Neural crest cell (in vitro differentiated cells): Measurements from ENCODE around the gene TDO2. TPM values are rescaled to one million over a fixed set of nuclear protein-coding genes. Genes with fewer than 3 reads are reported as not detected.
"Not testable (repeated sequence)": the region's sequence is repeated elsewhere in the genome, so short reads cannot be mapped to it uniquely, and the experiment has no call there.

ENCODE experiments used
- DNase-seq: peaks from one replicate; pipeline ENCODE4 v3.0.0; 2021; ENCODE audit warnings: low read depth, mixed read lengths, low spot score
- H3K27ac Mint-ChIP-seq: one replicate; pipeline ENCODE4 v1.8.0; 2021; ENCODE audit warnings: mild to moderate bottlenecking, mixed read lengths; ENCODE audit not compliant: unreplicated experiment
- H3K27me3 Mint-ChIP-seq: 2 replicates; pipeline ENCODE4 v1.8.0; 2021; ENCODE audit warnings: low read depth, mild to moderate bottlenecking, mixed read lengths
- H3K36me3 Mint-ChIP-seq: 2 replicates; pipeline ENCODE4 v1.8.0; 2021; ENCODE audit warnings: low read depth, mild to moderate bottlenecking, mixed read lengths
- H3K4me1 Mint-ChIP-seq: 2 replicates; pipeline ENCODE4 v1.8.0; 2021; ENCODE audit warnings: mixed read lengths
- H3K4me3 Mint-ChIP-seq: one replicate; pipeline ENCODE4 v1.8.0; 2021; ENCODE audit warnings: mild to moderate bottlenecking, mixed read lengths
- H3K9me3 Mint-ChIP-seq: 2 replicates; pipeline ENCODE4 v1.8.0; 2021; ENCODE audit warnings: mixed read lengths
- CTCF ChIP-seq: fragments of 200-600 bp; sonication (generic); conservative IDR thresholded peaks from 2 replicates; pipeline ENCODE4 v1.5.0; 2021; ENCODE audit warnings: antibody characterized with exemption, mild to moderate bottlenecking
- total RNA-seq: library from RNA; stranded (reverse); gene quantifications from 2 replicates; pipeline ENCODE4 v1.2.1, GENCODE V29; 2021

The TDO2 gene
- total RNA-seq, 1 donor from 2014 or later = not detected

- Mint-ChIP-seq H3K27me3 (no peaks in the 10 kb centered on the region), H3K9me3 (peaks cover 3% of the 10 kb centered on the region), H3K4me3 (no peak overlapping the region), H3K27ac (no peak overlapping the region), H3K36me3 (no peaks in the 10 kb centered on the region), H3K4me1 (no peaks in the 10 kb centered on the region)
- TF ChIP-seq CTCF = no peak
- no peak for DNase-seq
These were observed 18.1 kb downstream of the TDO2 start for GRCh38 chr4:155921597-155921996.

DNA sequence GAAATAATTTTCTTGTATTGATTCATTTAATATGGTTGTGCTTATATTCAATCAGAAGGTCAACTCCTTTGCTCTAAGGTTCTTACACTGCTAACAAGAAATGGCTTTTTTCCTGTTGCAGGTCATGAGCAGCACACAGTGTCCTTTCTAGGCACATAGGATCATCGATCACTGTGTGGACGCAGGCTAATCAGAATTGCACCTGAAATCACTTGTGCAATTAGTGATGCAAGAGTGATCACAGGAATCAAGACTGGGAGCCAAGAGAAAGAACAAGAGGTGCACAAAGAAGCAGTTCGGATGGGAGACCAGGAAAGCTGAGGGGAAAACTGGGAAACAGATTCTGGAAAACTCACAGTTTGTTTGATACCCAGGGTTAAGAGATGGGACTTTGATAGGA, 21.1 kb downstream of the TDO2 start:
- Mint-ChIP-seq H3K4me3 (no peak overlapping the region), H3K9me3 (peaks cover 3% of the 10 kb centered on the region)

DNA sequence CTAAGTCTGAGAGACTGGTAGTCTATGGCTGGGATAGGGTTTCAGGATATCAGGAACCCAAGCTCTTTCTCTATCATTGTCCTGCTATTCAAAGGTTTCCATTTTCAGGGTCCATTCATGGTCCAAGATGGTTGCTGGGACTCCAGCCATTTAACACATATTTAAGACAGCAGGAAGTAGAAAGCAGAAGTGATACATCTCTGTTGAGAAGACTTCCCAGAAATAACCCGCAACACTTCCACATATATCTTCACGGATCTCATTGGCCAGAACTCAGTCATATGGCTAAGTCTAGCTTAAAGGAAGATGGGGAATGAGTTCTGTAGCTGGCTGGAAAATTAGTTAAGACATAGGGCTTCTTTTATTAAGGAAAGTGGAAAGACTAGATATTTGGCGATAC, 26.3 kb downstream of the TDO2 start:
- Mint-ChIP-seq H3K27me3 (no peaks in the 10 kb centered on the region), H3K36me3 (peaks cover 5% of the 10 kb centered on the region), H3K27ac (no peak overlapping the region), H3K4me3 (no peak overlapping the region), H3K9me3 (peaks cover 14% of the 10 kb centered on the region), H3K4me1 (no peaks in the 10 kb centered on the region)
- no peak for TF ChIP-seq CTCF
- no peak for DNase-seq

More for the DNA sequence above, 21.1 kb downstream of the TDO2 start:
- TF ChIP-seq CTCF = no peak
- Mint-ChIP-seq H3K36me3 (no peaks in the 10 kb centered on the region), H3K27me3 (no peaks in the 10 kb centered on the region), H3K4me1 (no peaks in the 10 kb centered on the region), H3K27ac (no peak overlapping the region)
- no peak for DNase-seq

- peaks cover 16% of the 10 kb centered on the region for H3K9me3 Mint-ChIP-seq
- DNase-seq = no peak
- H3K4me3 Mint-ChIP-seq = no peak overlapping the region
- H3K27ac Mint-ChIP-seq = no peak overlapping the region
- H3K36me3 Mint-ChIP-seq = peaks cover 5% of the 10 kb centered on the region
- no peaks in the 10 kb centered on the region for H3K27me3 Mint-ChIP-seq
- no peaks in the 10 kb centered on the region for H3K4me1 Mint-ChIP-seq
- no peak for TF ChIP-seq CTCF
These were observed 26.8 kb downstream of the TDO2 start for GRCh38 chr4:155930330-155930729.

DNA sequence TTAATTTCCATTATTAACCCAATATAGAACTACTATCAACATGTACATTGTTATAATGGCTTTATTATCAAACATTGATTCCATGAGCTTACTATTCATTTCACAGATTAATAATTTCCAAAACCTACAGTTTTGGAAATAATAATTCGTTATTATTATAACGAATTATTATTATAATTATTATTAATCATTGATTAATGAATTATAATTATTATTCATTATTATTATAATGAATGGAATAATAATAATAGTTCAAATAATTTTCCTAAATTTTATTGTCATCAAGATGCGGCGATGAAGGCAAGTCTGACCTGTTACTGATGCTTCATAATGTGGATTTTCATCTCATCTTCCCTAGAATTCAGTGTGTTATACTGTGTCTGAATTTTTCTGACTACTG, 28.1 kb downstream of the TDO2 start:
- DNase-seq = no peak
- TF ChIP-seq CTCF = no peak
- H3K27ac Mint-ChIP-seq = no peak overlapping the region
- no peak overlapping the region for H3K4me3 Mint-ChIP-seq
- H3K36me3 Mint-ChIP-seq = peaks cover 5% of the 10 kb centered on the region
- peaks cover 17% of the 10 kb centered on the region for H3K9me3 Mint-ChIP-seq
- no peaks in the 10 kb centered on the region for H3K4me1 Mint-ChIP-seq
- H3K27me3 Mint-ChIP-seq = no peaks in the 10 kb centered on the region

DNA sequence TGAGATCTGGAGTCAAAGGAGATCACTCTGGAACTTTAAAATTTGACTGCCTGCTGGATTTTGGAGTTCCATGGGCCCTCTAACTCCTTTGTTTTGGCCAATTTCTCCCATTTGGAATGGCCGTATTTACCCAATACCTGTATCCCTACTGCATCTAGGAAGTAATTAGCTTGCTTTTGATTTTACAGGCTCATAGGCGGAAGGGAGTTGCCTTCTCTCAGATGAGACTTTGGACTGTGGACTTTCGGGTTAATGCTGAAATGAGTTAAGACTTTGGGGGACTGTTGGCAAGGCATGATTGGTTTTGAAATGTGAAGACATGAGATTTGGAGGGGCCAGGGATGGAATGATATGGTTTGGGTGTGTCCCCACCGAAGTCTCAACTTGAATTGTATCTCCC, 31.1 kb downstream of the TDO2 start:
- H3K36me3 Mint-ChIP-seq, DNase-seq, H3K27me3 Mint-ChIP-seq, H3K4me3 Mint-ChIP-seq, H3K27ac Mint-ChIP-seq, H3K4me1 Mint-ChIP-seq: not testable (repeated sequence)
- peaks cover 17% of the 10 kb centered on the region for H3K9me3 Mint-ChIP-seq
